ENCODE data around the gene FAF1. TPM values are rescaled to one million over a fixed set of nuclear protein-coding genes. Genes with fewer than 3 reads are reported as not detected.
"Not testable (repeated sequence)": the region's sequence is repeated elsewhere in the genome, so short reads cannot be mapped to it uniquely, and the experiment has no call there.

FAF1 gene
- total RNA-seq, 1 donor from 2014 or later, result 47.3 TPM

- DNase-seq (ENCODE audit: low spot score in 2 of 2), result no peak
- FAIRE-seq, result no peak
Observed at GRCh38 chr1:50920409-50920808, 39.7 kb downstream of the FAF1 start.

GRCh38 chr1:50917138-50918137, 42.6 kb downstream of the FAF1 start:
- FAIRE-seq (no peak), DNase-seq (ENCODE audit: low spot score in 2 of 2) (no peak)

GRCh38 chr1:50915621-50916020, 44.4 kb downstream of the FAF1 start:
- FAIRE-seq, result no peak
- DNase-seq (ENCODE audit: low spot score in 2 of 2), result no peak

GRCh38 chr1:50913954-50914353, 46.1 kb downstream of the FAF1 start:
- FAIRE-seq (no peak), DNase-seq (ENCODE audit: low spot score in 2 of 2) (no peak)

GRCh38 chr1:50910356-50910755, 49.7 kb downstream of the FAF1 start:
- FAIRE-seq; DNase-seq (ENCODE audit: low spot score in 2 of 2): not testable (repeated sequence)

- FAIRE-seq, result not testable (repeated sequence)
Observed at GRCh38 chr1:50907610-50908009, 52.5 kb downstream of the FAF1 start.

GRCh38 chr1:50906050-50906449, 54.0 kb downstream of the FAF1 start:
- not testable (repeated sequence) for FAIRE-seq; DNase-seq (ENCODE audit: low spot score in 2 of 2)

More at GRCh38 chr1:50907610-50908009, 52.5 kb downstream of the FAF1 start:
- DNase-seq (ENCODE audit: low spot score in 2 of 2), result not testable (repeated sequence)

GRCh38 chr1:50902419-50902818, 57.6 kb downstream of the FAF1 start:
- DNase-seq (ENCODE audit: low spot score in 2 of 2) (no peak), FAIRE-seq (no peak)

GRCh38 chr1:50901872-50902271, 58.2 kb downstream of the FAF1 start:
- FAIRE-seq (no peak), DNase-seq (ENCODE audit: low spot score in 2 of 2) (no peak)

- FAIRE-seq (no peak), DNase-seq (ENCODE audit: low spot score in 2 of 2) (no peak)
Observed at GRCh38 chr1:50898773-50899172, 61.3 kb downstream of the FAF1 start.

GRCh38 chr1:50894340-50894739, 65.7 kb downstream of the FAF1 start:
- FAIRE-seq (no peak), DNase-seq (ENCODE audit: low spot score in 2 of 2) (no peak)

- FAIRE-seq, result no peak
Observed at GRCh38 chr1:50893466-50893865, 66.6 kb downstream of the FAF1 start.

GRCh38 chr1:50887555-50887954, 72.5 kb downstream of the FAF1 start:
- DNase-seq (ENCODE audit: low spot score in 2 of 2); FAIRE-seq: not testable (repeated sequence)

More at GRCh38 chr1:50893466-50893865, 66.6 kb downstream of the FAF1 start:
- DNase-seq (ENCODE audit: low spot score in 2 of 2), result no peak

- FAIRE-seq (no peak), DNase-seq (ENCODE audit: low spot score in 2 of 2) (no peak)
Observed at GRCh38 chr1:50880373-50880772, 79.7 kb downstream of the FAF1 start.

- DNase-seq (ENCODE audit: low spot score in 2 of 2), result no peak
- no peak for FAIRE-seq
Observed at GRCh38 chr1:50879137-50879536, 80.9 kb downstream of the FAF1 start.

- DNase-seq (ENCODE audit: low spot score in 2 of 2), result no peak
- FAIRE-seq, result no peak
Observed at GRCh38 chr1:50878434-50878833, 81.6 kb downstream of the FAF1 start.

- FAIRE-seq (no peak), DNase-seq (ENCODE audit: low spot score in 2 of 2) (no peak)
Observed at GRCh38 chr1:50877641-50878040, 82.4 kb downstream of the FAF1 start.

- no peak for DNase-seq (ENCODE audit: low spot score in 2 of 2)
- no peak for FAIRE-seq
Observed at GRCh38 chr1:50873458-50874187, 86.4 kb downstream of the FAF1 start.

GRCh38 chr1:50864845-50865244, 95.2 kb downstream of the FAF1 start:
- DNase-seq (ENCODE audit: low spot score in 2 of 2); FAIRE-seq: not testable (repeated sequence)

GRCh38 chr1:50861772-50862171, 98.3 kb downstream of the FAF1 start:
- DNase-seq (ENCODE audit: low spot score in 2 of 2) (no peak), FAIRE-seq (no peak)

GRCh38 chr1:50860702-50861101, 99.4 kb downstream of the FAF1 start:
- DNase-seq (ENCODE audit: low spot score in 2 of 2) (no peak), FAIRE-seq (no peak)

Data from frontal cortex (tissue), 4 donors.